ENCODE results near the gene STS.

DNA sequence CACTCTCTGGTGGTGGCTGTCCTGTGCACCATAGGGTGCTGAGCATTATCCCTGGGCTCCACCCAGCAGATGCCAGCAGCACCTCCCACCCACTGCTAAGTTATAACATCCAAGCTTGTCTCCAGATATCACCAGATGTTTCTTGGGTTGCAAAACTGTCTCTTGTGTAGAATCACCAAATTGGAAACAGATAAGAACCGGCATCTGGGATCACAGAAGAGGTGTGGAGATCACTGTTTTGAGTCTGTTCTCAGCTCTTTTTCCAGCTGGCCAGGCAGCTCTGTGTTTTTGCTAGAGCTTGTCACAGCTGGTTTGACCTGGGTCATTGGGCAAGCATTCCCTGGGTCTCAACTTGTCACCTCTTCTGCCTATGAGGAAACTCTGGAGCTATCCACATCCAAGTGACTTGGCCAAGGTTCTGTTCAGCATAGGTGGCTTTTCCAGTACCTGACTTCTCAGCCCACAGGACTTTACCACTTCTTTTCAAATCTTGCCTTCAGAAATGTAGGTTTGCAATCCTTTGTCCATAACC is 15.7 kb downstream of the STS start:
- TF ChIP-seq, protein P1, sequence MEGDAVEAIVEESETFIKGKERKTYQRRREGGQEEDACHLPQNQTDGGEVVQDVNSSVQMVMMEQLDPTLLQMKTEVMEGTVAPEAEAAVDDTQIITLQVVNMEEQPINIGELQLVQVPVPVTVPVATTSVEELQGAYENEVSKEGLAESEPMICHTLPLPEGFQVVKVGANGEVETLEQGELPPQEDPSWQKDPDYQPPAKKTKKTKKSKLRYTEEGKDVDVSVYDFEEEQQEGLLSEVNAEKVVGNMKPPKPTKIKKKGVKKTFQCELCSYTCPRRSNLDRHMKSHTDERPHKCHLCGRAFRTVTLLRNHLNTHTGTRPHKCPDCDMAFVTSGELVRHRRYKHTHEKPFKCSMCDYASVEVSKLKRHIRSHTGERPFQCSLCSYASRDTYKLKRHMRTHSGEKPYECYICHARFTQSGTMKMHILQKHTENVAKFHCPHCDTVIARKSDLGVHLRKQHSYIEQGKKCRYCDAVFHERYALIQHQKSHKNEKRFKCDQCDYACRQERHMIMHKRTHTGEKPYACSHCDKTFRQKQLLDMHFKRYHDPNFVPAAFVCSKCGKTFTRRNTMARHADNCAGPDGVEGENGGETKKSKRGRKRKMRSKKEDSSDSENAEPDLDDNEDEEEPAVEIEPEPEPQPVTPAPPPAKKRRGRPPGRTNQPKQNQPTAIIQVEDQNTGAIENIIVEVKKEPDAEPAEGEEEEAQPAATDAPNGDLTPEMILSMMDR (IDR thresholded peaks at IDR 0.05; ENCODE audit: low read depth, low read length), result no peak
- no peak for TF ChIP-seq EZH2phosphoT487 (IDR thresholded peaks at IDR 0.05; ENCODE audit: low read depth)
